HG03095 (cell line): ENCODE results near the gene NAA80.

Experiments
- ATAC-seq: cut with Tn5 transposase; IDR thresholded peaks from one replicate; pipeline ENCODE4 v1.9.1; 2021; ENCODE audit warnings: moderate library complexity; ENCODE audit not compliant: unreplicated experiment

The NAA80 gene

DNA sequence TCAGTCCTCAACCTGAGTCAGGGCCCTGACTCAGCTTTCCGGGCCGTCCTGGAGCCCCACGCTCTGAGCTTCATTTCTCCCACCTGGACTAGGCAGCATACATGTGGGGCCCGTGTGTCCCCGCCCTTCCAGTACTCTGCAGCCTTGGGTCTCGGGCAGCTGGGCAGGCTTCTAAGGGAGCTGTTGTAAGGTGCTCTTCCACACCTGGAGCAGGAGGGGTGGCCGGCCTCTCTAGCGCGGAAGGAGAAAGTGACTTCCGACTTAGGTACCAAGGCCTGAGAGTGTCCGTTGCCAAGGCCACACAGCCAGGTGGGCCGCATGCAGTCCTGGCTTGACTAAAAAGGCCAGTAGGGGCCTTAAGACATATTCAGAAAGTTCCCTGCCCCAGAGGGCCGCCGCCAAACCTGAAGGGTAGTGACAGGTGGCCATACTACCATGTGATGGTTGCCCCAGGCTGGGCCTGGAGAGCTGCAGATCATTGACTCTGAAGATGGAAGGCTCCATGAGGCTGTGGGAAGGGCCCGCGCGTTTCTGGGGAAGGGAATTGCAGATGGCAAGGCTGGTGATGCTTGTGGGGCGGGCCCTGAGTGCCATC lies 39.7 kb downstream of the NAA80 start:
- ATAC-seq = peak; percentile 14

GRCh38 chr3:50258979-50259378 lies 40.2 kb downstream of the NAA80 start:
- ATAC-seq = no peak

- no peak for ATAC-seq
These were observed 41.0 kb downstream of the NAA80 start for GRCh38 chr3:50258029-50258680.

- no peak for ATAC-seq
These were observed 42.0 kb downstream of the NAA80 start for GRCh38 chr3:50256978-50257890.

- no peak for ATAC-seq
These were observed 44.0 kb downstream of the NAA80 start for GRCh38 chr3:50255251-50255615.

DNA sequence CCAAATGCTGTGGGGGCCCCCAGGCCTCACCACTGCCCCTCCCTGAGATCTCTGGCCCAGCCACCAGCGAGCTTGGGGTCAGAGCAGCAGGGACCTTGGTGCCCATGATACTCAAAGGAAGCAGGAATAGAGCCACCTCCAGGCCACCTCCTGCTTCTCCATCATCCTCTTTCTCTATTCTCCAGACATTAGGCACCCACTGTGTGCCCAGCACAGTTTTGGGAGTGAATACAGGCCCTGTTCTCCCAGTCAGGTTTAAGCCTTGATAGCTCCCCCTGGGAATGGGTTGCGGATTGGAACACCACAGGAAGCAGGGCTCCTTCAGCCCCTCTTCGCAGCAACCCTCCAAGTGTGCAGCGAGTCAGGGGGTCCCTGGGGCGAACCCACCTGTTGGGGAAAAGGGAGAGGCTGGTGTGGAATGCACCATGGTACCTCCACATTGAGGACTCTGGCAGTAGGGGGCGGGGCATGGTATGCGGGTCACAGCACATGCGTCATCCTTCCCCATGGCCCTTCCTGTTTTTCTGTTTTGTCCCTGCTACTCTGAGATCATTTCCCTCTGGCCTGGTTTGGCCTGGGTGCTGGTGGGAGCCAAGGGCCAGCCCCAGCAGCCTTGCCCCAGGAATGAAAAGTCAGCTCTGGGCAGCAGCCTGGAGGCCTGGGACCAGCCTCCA lies 44.5 kb downstream of the NAA80 start:
- no peak for ATAC-seq

GRCh38 chr3:50251220-50251619 lies 48.0 kb downstream of the NAA80 start:
- ATAC-seq = no peak

GRCh38 chr3:50250514-50250913 lies 48.7 kb downstream of the NAA80 start:
- ATAC-seq = no peak

- no peak for ATAC-seq
These were observed 49.7 kb downstream of the NAA80 start for GRCh38 chr3:50249457-50249856.

DNA sequence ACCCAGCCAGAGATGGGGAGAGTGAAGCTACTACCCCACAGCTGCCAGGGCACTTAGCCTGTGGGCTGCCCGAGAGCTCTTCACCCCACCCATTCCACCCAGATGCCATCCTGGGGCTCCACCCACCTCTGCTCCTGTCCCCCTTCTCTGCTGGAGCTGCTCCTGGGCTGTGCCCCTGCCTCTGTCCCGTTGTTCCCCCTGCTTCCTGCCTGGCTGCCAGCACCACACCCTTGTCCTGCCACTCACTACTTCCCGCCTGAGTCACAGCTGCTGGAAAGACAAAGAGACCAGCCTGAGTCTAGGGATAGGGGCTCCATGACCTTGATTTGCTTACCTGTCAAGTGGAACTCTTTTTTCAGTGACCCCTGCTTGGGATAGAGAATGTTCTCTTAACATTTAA lies 50.8 kb downstream of the NAA80 start:
- no peak for ATAC-seq

- ATAC-seq = no peak
These were observed 52.7 kb downstream of the NAA80 start for GRCh38 chr3:50246517-50246954.
